Astrocyte (in vitro differentiated cells and primary cell): ENCODE measurements around the gene PTOV1. TPM values are rescaled to one million over a fixed set of nuclear protein-coding genes. Genes with fewer than 3 reads are reported as not detected.

Experiments used
- DNase-seq: peaks from one replicate; pipeline ENCODE4 v3.0.0-alpha.2; 2010; ENCODE audit warnings: low read depth
- FAIRE-seq: peaks from 2 replicates; lab custom pipeline; 2011; peaks lifted over from hg19 to GRCh38; lab: Jason Lieb, UNC
- H2AFZ ChIP-seq: 2 replicates; pipeline ENCODE4 v1.6.0; 2012; ENCODE audit warnings: low read depth, low read length, inconsistent platforms
- H3K27ac ChIP-seq: 2 replicates; pipeline ENCODE4 v1.5.1; 2011; ENCODE audit warnings: low read depth, low read length, inconsistent platforms
- H3K27me3 ChIP-seq: 2 replicates; pipeline ENCODE4 v1.6.0; 2011; ENCODE audit warnings: low read length, inconsistent platforms; ENCODE audit not compliant: insufficient read depth
- H3K36me3 ChIP-seq: 2 replicates; pipeline ENCODE4 v1.5.1; 2011; ENCODE audit warnings: low read length, inconsistent platforms; ENCODE audit not compliant: insufficient read depth
- H3K4me1 ChIP-seq: 2 replicates; pipeline ENCODE4 v1.5.1; 2011; ENCODE audit warnings: low read length, inconsistent platforms; ENCODE audit not compliant: insufficient read depth
- H3K4me2 ChIP-seq: 2 replicates; pipeline ENCODE4 v1.6.0; 2012; ENCODE audit warnings: low read length, inconsistent platforms
- H3K4me3 ChIP-seq: 2 replicates; pipeline ENCODE4 v1.5.1; 2011; ENCODE audit warnings: low read depth, mild to moderate bottlenecking, low read length, inconsistent platforms; ENCODE audit not compliant: insufficient read depth
- H3K79me2 ChIP-seq: 2 replicates; pipeline ENCODE4 v1.6.0; 2012; ENCODE audit warnings: mild to moderate bottlenecking, low read length, inconsistent platforms; ENCODE audit not compliant: insufficient read depth
- H3K9ac ChIP-seq: 2 replicates; pipeline ENCODE4 v1.6.0; 2012; ENCODE audit warnings: mild to moderate bottlenecking, low read length, inconsistent platforms
- H3K9me3 ChIP-seq: 2 replicates; pipeline ENCODE4 v1.5.1; 2012; ENCODE audit warnings: low read depth, mild to moderate bottlenecking, low read length, inconsistent platforms; ENCODE audit not compliant: insufficient read depth
- H4K20me1 ChIP-seq: 2 replicates; pipeline ENCODE4 v1.6.0; 2012; ENCODE audit warnings: low read length, inconsistent platforms; ENCODE audit not compliant: insufficient read depth
- H3K27ac Mint-ChIP-seq: one replicate; pipeline ENCODE4 v1.8.0; 2021; ENCODE audit warnings: mild to moderate bottlenecking, mixed read lengths; ENCODE audit not compliant: unreplicated experiment
- H3K27me3 Mint-ChIP-seq: one replicate; pipeline ENCODE4 v1.8.0; 2021; ENCODE audit warnings: low read depth, mixed read lengths; ENCODE audit not compliant: unreplicated experiment
- H3K36me3 Mint-ChIP-seq: one replicate; pipeline ENCODE4 v1.8.0; 2021; ENCODE audit warnings: low read depth, mixed read lengths; ENCODE audit not compliant: unreplicated experiment
- H3K4me1 Mint-ChIP-seq: one replicate; pipeline ENCODE4 v1.8.0; 2021; ENCODE audit warnings: low read depth, mixed read lengths; ENCODE audit not compliant: unreplicated experiment
- H3K4me3 Mint-ChIP-seq: one replicate; pipeline ENCODE4 v1.8.0; 2021; ENCODE audit warnings: mild to moderate bottlenecking, moderate library complexity, mixed read lengths; ENCODE audit not compliant: unreplicated experiment
- H3K9me3 Mint-ChIP-seq: one replicate; pipeline ENCODE4 v1.8.0; 2021; ENCODE audit warnings: mild to moderate bottlenecking, mixed read lengths; ENCODE audit not compliant: unreplicated experiment
- CTCF ChIP-seq: IDR thresholded peaks from 2 replicates; pipeline ENCODE4 v1.5.1; 2011; ENCODE audit warnings: low read depth, mild to moderate bottlenecking, inconsistent platforms, low read length, moderate library complexity; ENCODE audit not compliant: insufficient read depth
- EZH2 ChIP-seq: IDR thresholded peaks from 2 replicates; pipeline ENCODE4 v1.6.1; 2012; ENCODE audit warnings: mild to moderate bottlenecking, low read length, inconsistent platforms; ENCODE audit not compliant: insufficient read depth
- total RNA-seq: library from RNA; stranded (reverse); gene quantifications from 2 replicates; pipeline ENCODE4 v1.2.1, GENCODE V29; 2021

Gene PTOV1
- total RNA-seq, 1 donor from 2014 or later = 162 TPM

- no peak overlapping the region for H2AFZ ChIP-seq
- H3K36me3 Mint-ChIP-seq = peaks cover 5% of the 10 kb centered on the region
- H3K27me3 Mint-ChIP-seq = no peaks in the 10 kb centered on the region
- no peaks in the 10 kb centered on the region for H3K27me3 ChIP-seq
- no peak overlapping the region for H3K4me2 ChIP-seq
- peaks cover 19% of the 10 kb centered on the region for H3K4me1 Mint-ChIP-seq
- peaks cover 80% of the 10 kb centered on the region for H4K20me1 ChIP-seq
- H3K4me3 ChIP-seq = no peak overlapping the region
- H3K9me3 Mint-ChIP-seq = peaks cover 2% of the 10 kb centered on the region
- H3K79me2 ChIP-seq = peaks cover 48% of the 10 kb centered on the region
- H3K9ac ChIP-seq = no peak overlapping the region
- no peaks in the 10 kb centered on the region for H3K9me3 ChIP-seq
- TF ChIP-seq CTCF (no peak), EZH2 (no peak)
- no peak overlapping the region for H3K4me3 Mint-ChIP-seq
- H3K27ac ChIP-seq = no peak overlapping the region
- peaks cover 41% of the 10 kb centered on the region for H3K4me1 ChIP-seq
- H3K36me3 ChIP-seq = no peaks in the 10 kb centered on the region
- FAIRE-seq = no peak
- peak overlapping the region; percentile 87 for H3K27ac Mint-ChIP-seq
- no peak for DNase-seq
Measured at GRCh38 chr19:49855277-49855675, 4.3 kb downstream of the PTOV1 start.

GRCh38 chr19:49855676-49856573 is 5.0 kb downstream of the PTOV1 start:
- no peaks in the 10 kb centered on the region for H3K9me3 ChIP-seq
- H4K20me1 ChIP-seq = peaks cover 85% of the 10 kb centered on the region
- Mint-ChIP-seq H3K4me1 (peaks cover 19% of the 10 kb centered on the region), H3K36me3 (peaks cover 5% of the 10 kb centered on the region), H3K27me3 (no peaks in the 10 kb centered on the region), H3K27ac (peak overlapping the region; percentile 87), H3K4me3 (peak overlapping the region; percentile 60), H3K9me3 (peaks cover 2% of the 10 kb centered on the region)
- H3K4me2 ChIP-seq = no peak overlapping the region
- no peaks in the 10 kb centered on the region for H3K36me3 ChIP-seq
- H3K9ac ChIP-seq = no peak overlapping the region
- H3K4me3 ChIP-seq = no peak overlapping the region
- no peak for TF ChIP-seq CTCF
- no peak for TF ChIP-seq EZH2
- H2AFZ ChIP-seq = no peak overlapping the region
- DNase-seq = no peak
- FAIRE-seq = no peak
- H3K4me1 ChIP-seq = peaks cover 47% of the 10 kb centered on the region
- H3K27me3 ChIP-seq = no peaks in the 10 kb centered on the region
- peaks cover 54% of the 10 kb centered on the region for H3K79me2 ChIP-seq
- no peak overlapping the region for H3K27ac ChIP-seq

- H3K4me3 Mint-ChIP-seq = no peak overlapping the region
- Histone ChIP-seq H3K27ac (no peak overlapping the region), H3K9ac (no peak overlapping the region), H3K79me2 (peaks cover 54% of the 10 kb centered on the region), H2AFZ (no peak overlapping the region), H3K4me2 (no peak overlapping the region), H4K20me1 (peaks cover 85% of the 10 kb centered on the region), H3K4me1 (peaks cover 48% of the 10 kb centered on the region), H3K36me3 (no peaks in the 10 kb centered on the region), H3K9me3 (no peaks in the 10 kb centered on the region), H3K27me3 (no peaks in the 10 kb centered on the region), H3K4me3 (no peak overlapping the region)
- TF ChIP-seq CTCF (no peak), EZH2 (no peak)
- H3K36me3 Mint-ChIP-seq = peaks cover 5% of the 10 kb centered on the region
- peaks cover 19% of the 10 kb centered on the region for H3K4me1 Mint-ChIP-seq
- no peak for DNase-seq
- H3K27me3 Mint-ChIP-seq = no peaks in the 10 kb centered on the region
- H3K27ac Mint-ChIP-seq = no peak overlapping the region
- no peak for FAIRE-seq
- peaks cover 2% of the 10 kb centered on the region for H3K9me3 Mint-ChIP-seq
Measured at GRCh38 chr19:49856574-49857021, 5.6 kb downstream of the PTOV1 start.
